Measurements from ENCODE around the gene MSANTD3. TPM values are rescaled to one million over a fixed set of nuclear protein-coding genes. Genes with fewer than 3 reads are reported as not detected.
A peak's percentile ranks its signal among the peaks of the same experiment; 100 is the strongest.

The MSANTD3 gene
- total and polyA plus RNA-seq, 2 of the 4 experiments (the other 2 are of a cell fraction), result 45.5 to 55.9 TPM

GRCh38 chr9:100413839-100414420, 13.0 kb upstream of the MSANTD3 start:
- Histone ChIP-seq H3K27me3 (ENCODE audit: control insufficient read depth, insufficient read depth, low read length) (no peaks in the 10 kb centered on the region), H3K23ac (ENCODE audit: low read depth, low read length) (no peak overlapping the region), H2AK5ac (ENCODE audit: low read depth, low read length) (no peak overlapping the region), H2BK15ac (ENCODE audit: low read depth, low read length) (no peak overlapping the region), H4K8ac (ENCODE audit: low read depth in 2 of 2, low read length in 2 of 2) (no peak overlapping the region), H3K36me3 (ENCODE audit: control insufficient read depth, insufficient read depth, low read length) (no peaks in the 10 kb centered on the region), H3K4me2 (ENCODE audit: low read depth, low read length) (no peak overlapping the region), H3K18ac (ENCODE audit: low read depth, low read length) (no peak overlapping the region), H3K9me3 (ENCODE audit: control insufficient read depth, insufficient read depth, low read length) (no peaks in the 10 kb centered on the region), H3K56ac (ENCODE audit: extremely low read depth, insufficient read depth, low read length) (no peak overlapping the region), H3K4me1 (ENCODE audit: control insufficient read depth, insufficient read depth, low read length) (no peaks in the 10 kb centered on the region), H2BK120ac (ENCODE audit: low read depth, low read length) (no peak overlapping the region), H2AFZ (replicated peaks; ENCODE audit: low read length, poor library complexity) (no peak overlapping the region), H3K14ac (replicated peaks; ENCODE audit: low read depth, low read length) (no peak overlapping the region), H4K5ac (ENCODE audit: low read depth, low read length) (no peak overlapping the region), H3K4me3 (ENCODE audit: insufficient read depth, low read depth, low read length) (no peak overlapping the region), H2AK9ac (replicated peaks; ENCODE audit: low read depth, low read length, poor library complexity) (no peak overlapping the region), H4K20me1 (ENCODE audit: insufficient read depth, low read length) (no peaks in the 10 kb centered on the region), H3K4ac (ENCODE audit: low read depth, low read length) (no peak overlapping the region), H2BK20ac (ENCODE audit: low read depth, low read length) (no peak overlapping the region), H2BK5ac (ENCODE audit: low read depth, low read length, poor library complexity, severe bottlenecking) (no peak overlapping the region), H3K79me1 (ENCODE audit: low read depth in 1 of 2, low read length in 2 of 2) (peaks cover 0 to 4% of the 10 kb centered on the region in 2 experiments; a peak in 1 of 4 replicates), H4K91ac (ENCODE audit: insufficient read depth, low read depth, low read length) (no peak overlapping the region), H3K9me1 (ENCODE audit: insufficient read depth, low read length) (peaks cover 10% of the 10 kb centered on the region), H3K9ac (ENCODE audit: low read depth, low read length) (no peak overlapping the region), H3K27ac (ENCODE audit: insufficient read depth, low read length) (no peak overlapping the region)
- no peak for TF ChIP-seq RAD21 (IDR thresholded peaks at IDR 0.05; ENCODE audit: low read length)
- no peak for TF ChIP-seq MXI1 (IDR thresholded peaks at IDR 0.05; ENCODE audit: borderline replicate concordance, low read depth, low read length)
- no peak for TF ChIP-seq NFE2L2 (IDR thresholded peaks at IDR 0.05; ENCODE audit: low read depth, low read length)
- no peak for TF ChIP-seq FOS (IDR thresholded peaks at IDR 0.05; ENCODE audit: low read depth, low read length)
- no peak for TF ChIP-seq BHLHE40 (IDR thresholded peaks at IDR 0.05; ENCODE audit: low read depth, low read length)
- TF ChIP-seq RCOR1 (IDR thresholded peaks at IDR 0.05; ENCODE audit: insufficient replicate concordance, low read length), result no peak
- no peak for TF ChIP-seq CHD1 (IDR thresholded peaks at IDR 0.05; ENCODE audit: low read depth, low read length)
- TF ChIP-seq MAFK (IDR thresholded peaks at IDR 0.05; ENCODE audit: low read depth, low read length), result peak; percentile 53
- no CpG with 5 or more reads among the region's 5 CpGs for WGBS, 2 experiments (ENCODE audit: extremely low coverage in 2 of 2, insufficient read length in 1 of 2)
- ChIA-PET POLR2A (ENCODE audit: unreplicated experiment) (interaction anchor here (0.6 kb wide), 1 partner anchor 39 kb away, joined by 3 read pairs; no protein-coding TSS in a partner anchor), CTCF (no interaction called here)
- DNase-seq, result no peak
- in situ Hi-C loops (cut with MboI; ENCODE audit: low sequenced_read_pairs) (no loop called here), intact Hi-C loops (cut with micrococcal nuclease) (loop anchor here (5.0 kb wide), 1 partner anchor 37 kb away; no protein-coding TSS in a partner anchor), dilution Hi-C loops (cut with HindIII; ENCODE audit: low sequenced_read_pairs, unreplicated experiment) (no loop called here)
- no TSS peak for BruUV-seq (replicated peaks)
- ATAC-seq (ENCODE audit: low read depth), result no peak
